Measurements from ENCODE around the gene SZT2.

Gene SZT2

GRCh38 chr1:43373066-43373940, 16.4 kb upstream of the SZT2 start:
- no peak overlapping the region for H3K27ac ChIP-seq
- intact Hi-C loops (cut with DNase I; ENCODE audit: low total_unique reads) = no loop called here
- no peak for TF ChIP-seq CTCF (IDR thresholded peaks at IDR 0.05)

GRCh38 chr1:43376723-43377235, 12.9 kb upstream of the SZT2 start:
- Histone ChIP-seq H3K27me3 (no peaks in the 10 kb centered on the region), H3K4me1 (no peaks in the 10 kb centered on the region), H3K36me3 (peaks cover 0 to 35% (median 6%) of the 10 kb centered on the region in 3 donors), H3K4me3 (no peak overlapping the region), H3K27ac (no peak overlapping the region), H3K9me3 (no peaks in the 10 kb centered on the region)
- intact Hi-C loops (cut with DNase I; ENCODE audit: low total_unique reads) = no loop called here
- no peak for TF ChIP-seq CTCF (IDR thresholded peaks at IDR 0.05)
- DNase-seq = no peak

More at GRCh38 chr1:43373066-43373940, 16.4 kb upstream of the SZT2 start:
- Histone ChIP-seq H3K36me3 (peaks cover 0 to 6% (median 3%) of the 10 kb centered on the region in 3 donors), H3K27me3 (no peaks in the 10 kb centered on the region), H3K4me3 (no peak overlapping the region), H3K4me1 (peaks cover 0 to 15% (median 10%) of the 10 kb centered on the region in 4 donors), H3K9me3 (no peaks in the 10 kb centered on the region)
- DNase-seq = no peak

GRCh38 chr1:43377831-43378230, 11.9 kb upstream of the SZT2 start:
- H3K4me3 ChIP-seq = no peak overlapping the region
- H3K36me3 ChIP-seq = peaks cover 2 to 45% (median 17%) of the 10 kb centered on the region in 3 donors
- intact Hi-C loops (cut with DNase I; ENCODE audit: low total_unique reads) = no loop called here
- H3K27ac ChIP-seq = no peak overlapping the region
- no peaks in the 10 kb centered on the region for H3K9me3 ChIP-seq
- no peaks in the 10 kb centered on the region for H3K4me1 ChIP-seq
- DNase-seq = no peak
- no peaks in the 10 kb centered on the region for H3K27me3 ChIP-seq
- TF ChIP-seq CTCF (IDR thresholded peaks at IDR 0.05) = no peak

- no peak for TF ChIP-seq CTCF (IDR thresholded peaks at IDR 0.05)
- Histone ChIP-seq H3K36me3 (peaks cover 12 to 55% (median 33%) of the 10 kb centered on the region in 3 donors), H3K4me1 (no peaks in the 10 kb centered on the region), H3K27ac (no peak overlapping the region), H3K4me3 (no peak overlapping the region), H3K9me3 (no peaks in the 10 kb centered on the region), H3K27me3 (no peaks in the 10 kb centered on the region)
- intact Hi-C loops (cut with DNase I; ENCODE audit: low total_unique reads) = no loop called here
- DNase-seq = no peak
Measured at GRCh38 chr1:43379476-43379875, 10.2 kb upstream of the SZT2 start.

- no peak for TF ChIP-seq CTCF (IDR thresholded peaks at IDR 0.05)
- H3K27ac ChIP-seq = no peak overlapping the region
- peak in 1 of 2 donors; percentile 36 for DNase-seq
- H3K9me3 ChIP-seq = no peaks in the 10 kb centered on the region
- no peaks in the 10 kb centered on the region for H3K27me3 ChIP-seq
- H3K4me3 ChIP-seq = no peak overlapping the region
- H3K36me3 ChIP-seq = peaks cover 33 to 77% (median 51%) of the 10 kb centered on the region in 3 donors
- intact Hi-C loops (cut with DNase I; ENCODE audit: low total_unique reads) = loop anchor here (10.0 kb wide), 1 partner anchor 157 kb away; no protein-coding TSS in a partner anchor
- no peaks in the 10 kb centered on the region for H3K4me1 ChIP-seq
Measured at GRCh38 chr1:43381612-43382011, 8.1 kb upstream of the SZT2 start.
